NCI-H1417 treated with DMSO at 0.1 percent for 48 hours (cell line): ENCODE results near the gene COLEC11.
"Not testable (repeated sequence)": the region's sequence is repeated elsewhere in the genome, so short reads cannot be mapped to it uniquely, and the experiment has no call there.

Source experiments
- DNase-seq: peaks from one replicate; lab custom pipeline; 2025; lab: John Stamatoyannopoulos, UW

The COLEC11 gene

GRCh38 chr2:3606028-3606369, 11.1 kb downstream of the COLEC11 start:
- DNase-seq = no peak

DNA sequence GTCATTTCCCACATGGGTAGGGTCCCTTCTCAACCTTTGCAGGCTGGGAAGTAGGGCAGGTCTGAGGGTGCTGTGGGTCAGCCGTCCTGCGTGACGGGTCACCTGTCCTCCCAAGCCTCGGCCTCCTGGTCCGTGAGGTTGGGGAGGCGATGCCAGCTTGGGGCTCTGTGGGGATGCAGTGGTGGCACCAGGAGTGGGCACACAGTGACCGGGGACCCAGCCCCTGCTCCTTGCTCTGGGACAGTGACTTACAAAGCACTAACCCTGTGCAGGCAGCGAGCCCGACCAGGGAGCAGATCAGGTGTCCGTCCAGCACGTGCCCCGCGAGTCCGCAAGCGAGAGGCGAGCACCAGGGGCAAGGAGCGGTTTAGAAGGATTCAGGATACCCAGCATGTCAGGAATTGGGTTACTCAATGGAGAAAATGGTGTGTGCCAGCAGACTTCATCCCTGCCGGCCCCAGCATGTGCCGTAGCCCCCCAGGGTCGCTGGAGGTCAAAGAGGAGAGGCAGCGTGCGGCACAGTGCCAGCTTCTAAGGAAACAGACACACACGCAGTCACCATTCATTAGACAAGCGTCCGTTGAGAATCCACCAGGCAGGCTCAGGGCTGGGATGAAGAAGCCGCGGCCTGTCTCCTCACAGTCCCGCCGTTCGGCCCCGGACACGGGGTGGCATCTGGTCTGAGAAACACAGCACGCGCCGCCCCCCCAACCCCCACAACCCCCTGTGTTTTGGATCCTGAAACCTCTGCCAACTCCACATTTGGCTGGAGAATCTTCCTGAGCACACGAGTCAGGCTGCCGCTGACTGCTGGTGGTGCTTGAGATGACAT, 11.7 kb downstream of the COLEC11 start:
- no peak for DNase-seq

- no peak for DNase-seq
These were observed 13.7 kb downstream of the COLEC11 start for GRCh38 chr2:3608373-3609278.

DNA sequence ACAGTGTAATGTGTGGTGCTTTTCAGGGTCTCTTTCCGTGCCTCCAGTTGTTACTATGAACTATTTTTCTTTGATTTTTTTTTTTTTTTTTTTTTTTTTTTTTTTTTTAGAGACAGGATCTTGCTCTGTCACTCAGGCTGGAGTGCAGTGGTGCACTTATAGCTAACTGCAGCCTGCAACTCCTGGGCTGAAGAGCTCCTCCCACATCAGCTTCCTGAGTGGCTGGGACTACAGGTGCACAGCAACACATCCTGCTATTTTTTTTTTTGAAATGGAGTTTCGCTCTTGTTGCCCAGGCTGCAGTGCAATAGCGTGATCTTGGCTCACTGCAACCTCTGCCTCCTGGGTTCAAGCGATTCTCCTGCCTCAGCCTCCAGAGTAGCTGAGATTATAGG, 14.4 kb downstream of the COLEC11 start:
- peak; percentile 2 for DNase-seq

- no peak for DNase-seq
These were observed 15.5 kb downstream of the COLEC11 start for GRCh38 chr2:3610415-3610814.

DNA sequence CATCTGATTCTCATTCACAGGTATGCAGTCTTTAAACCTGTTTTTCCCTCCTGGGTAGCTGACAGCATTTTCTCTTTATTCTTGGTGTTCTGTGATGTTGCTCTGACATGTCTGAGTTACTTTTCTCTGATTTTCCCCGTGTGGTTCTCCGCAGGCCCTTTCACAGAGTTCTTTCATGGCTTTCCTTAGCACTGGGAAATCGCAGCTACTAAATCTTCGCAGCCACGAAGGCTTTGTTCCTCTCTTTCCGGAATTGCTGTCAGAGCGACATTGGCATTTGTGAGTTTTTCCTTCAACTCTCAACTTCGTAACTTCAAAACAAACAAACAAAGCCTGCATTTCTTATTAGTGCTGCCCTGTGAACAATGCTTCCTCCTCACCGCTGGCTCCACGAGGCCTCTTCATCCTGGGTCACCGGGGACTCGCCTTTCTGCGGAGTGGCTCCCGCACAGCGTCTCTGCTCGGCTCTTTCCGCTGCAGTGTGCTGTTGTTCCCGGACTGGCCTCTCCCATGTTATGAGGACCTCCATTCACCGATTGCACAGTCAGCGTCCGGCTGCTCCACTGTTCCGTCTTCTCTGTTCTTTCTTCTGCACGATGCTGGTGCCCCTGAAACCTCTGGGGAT, 16.1 kb downstream of the COLEC11 start:
- DNase-seq = no peak

GRCh38 chr2:3611589-3611988, 16.7 kb downstream of the COLEC11 start:
- no peak for DNase-seq

- DNase-seq = no peak
These were observed 18.0 kb downstream of the COLEC11 start for GRCh38 chr2:3612639-3613523.

DNA sequence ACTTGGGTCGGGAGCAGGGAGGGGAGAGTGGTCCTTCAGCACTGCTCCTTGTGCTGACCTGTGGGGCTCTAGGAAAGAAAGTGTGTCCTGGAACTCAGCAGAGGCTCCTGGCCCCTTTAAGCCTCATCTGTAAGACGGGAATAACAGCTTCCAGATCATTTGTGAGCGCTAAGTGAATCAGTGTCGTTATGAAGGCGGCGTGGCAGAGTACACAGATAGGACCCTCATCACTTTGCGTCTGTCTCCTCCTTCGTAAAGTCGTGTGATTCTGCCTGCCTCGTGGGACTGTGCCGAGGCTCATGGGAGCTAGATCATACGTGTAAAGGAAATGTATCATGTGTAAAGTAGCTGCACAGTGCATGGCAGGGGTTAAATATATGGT, 18.6 kb downstream of the COLEC11 start:
- no peak for DNase-seq

GRCh38 chr2:3614743-3615142, 19.8 kb downstream of the COLEC11 start:
- DNase-seq = not testable (repeated sequence)

- not testable (repeated sequence) for DNase-seq
These were observed 20.8 kb downstream of the COLEC11 start for GRCh38 chr2:3615541-3616200.

DNA sequence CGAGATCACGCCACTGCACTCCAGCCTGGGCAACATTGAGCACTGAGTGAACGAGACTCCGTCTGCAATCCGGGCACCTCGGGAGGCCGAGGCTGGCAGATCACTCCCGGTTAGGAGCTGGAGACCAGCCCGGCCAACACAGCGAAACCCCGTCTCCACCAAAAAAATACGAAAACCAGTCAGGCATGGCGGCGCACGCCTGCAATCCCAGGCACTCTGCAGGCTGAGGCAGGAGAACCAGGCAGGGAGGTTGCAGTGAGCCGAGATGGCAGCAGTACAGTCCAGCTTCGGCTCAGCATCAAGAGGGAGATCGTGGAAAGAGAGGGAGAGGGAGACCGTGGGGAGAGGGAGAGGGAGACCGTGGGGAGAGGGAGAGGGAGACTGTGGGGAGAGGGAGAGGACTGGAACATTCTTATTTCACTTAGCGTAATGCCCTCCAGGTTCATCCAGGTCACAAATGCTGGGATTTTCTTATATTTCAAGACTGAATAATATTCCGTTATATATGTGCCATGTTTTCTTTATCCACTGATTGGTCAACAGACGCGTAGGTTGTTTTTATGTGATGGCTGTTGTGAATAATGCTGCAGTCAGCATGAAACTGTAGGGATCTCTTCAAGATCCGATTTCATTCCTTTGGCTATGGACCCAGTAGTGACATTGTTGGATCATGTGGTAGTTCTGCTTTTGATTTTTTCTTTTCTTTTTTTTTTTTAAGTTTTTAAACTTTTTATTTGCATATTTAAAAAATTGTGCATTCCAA, 21.7 kb downstream of the COLEC11 start:
- not testable (repeated sequence) for DNase-seq

DNA sequence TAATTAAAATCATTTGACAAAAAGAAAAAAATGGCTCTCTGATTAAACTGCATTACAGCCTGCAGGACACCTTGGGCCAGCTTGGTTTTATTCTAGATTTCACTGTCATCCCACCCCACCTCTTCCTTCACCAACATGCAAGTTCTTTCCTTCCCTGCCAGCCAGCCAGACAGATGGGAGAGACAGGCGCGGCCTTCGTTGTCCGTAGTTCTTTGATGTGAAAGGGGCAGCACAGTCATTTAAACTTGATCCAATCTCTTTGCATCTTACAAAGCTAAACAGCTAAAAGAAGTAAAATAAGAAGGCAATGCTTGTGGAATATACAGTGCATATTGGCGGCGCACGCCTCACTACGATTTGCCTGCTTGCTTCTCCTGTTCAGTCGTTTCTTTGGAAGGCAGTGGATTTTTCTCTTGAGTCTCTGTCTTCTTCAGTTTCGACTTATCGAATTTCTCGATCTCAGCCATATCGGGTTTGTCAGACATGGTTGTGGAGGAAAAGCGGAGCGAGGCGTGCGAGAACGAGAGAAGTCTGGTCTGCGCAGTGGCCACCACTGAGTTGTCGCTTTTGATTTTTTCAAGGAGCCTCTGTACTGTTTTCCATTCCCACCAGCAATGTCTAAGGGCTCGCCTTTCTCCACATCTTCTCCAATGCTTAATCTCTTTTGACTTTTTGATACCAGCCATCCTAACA, 22.4 kb downstream of the COLEC11 start:
- DNase-seq = no peak

- DNase-seq = no peak
These were observed 23.5 kb downstream of the COLEC11 start for GRCh38 chr2:3618367-3618766.

DNA sequence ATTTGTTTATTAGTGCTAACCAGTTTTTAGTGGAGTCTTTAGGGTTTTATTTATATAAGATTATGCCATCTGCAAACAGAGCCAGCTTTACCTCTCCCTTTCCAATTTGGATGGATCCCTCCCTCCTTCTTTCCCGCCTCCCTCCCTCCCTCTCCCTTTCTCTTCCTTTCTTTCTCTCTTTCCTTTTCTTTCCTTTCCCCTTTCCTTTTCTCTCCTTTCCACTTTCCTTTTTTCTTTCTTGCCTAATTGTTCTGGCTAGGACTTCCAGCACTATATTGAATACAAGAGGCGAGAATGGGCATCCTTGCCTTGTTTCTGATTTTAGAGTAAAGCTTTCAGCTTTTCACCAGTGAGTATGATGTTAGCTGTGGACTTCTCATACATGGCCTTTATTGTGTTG, 24.1 kb downstream of the COLEC11 start:
- DNase-seq = no peak

DNA sequence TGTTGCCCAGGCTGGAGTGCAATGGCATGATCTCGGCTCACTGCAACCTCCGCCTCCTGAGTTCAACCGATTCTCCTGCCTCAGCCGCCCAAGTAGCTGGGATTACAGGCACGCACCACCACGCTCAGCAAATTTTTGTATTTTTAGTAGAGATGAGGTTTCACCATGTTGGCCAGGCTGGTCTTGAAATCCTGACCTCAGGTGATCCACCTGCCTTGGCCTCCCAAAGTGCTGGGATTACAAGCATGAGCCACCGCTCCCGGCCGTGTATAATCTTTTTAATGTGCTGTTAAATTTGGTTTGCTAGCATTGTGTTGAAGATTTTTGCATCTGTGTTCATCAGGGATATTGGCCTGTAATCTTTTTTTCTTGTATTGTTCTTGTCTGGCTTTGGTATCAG, 24.7 kb downstream of the COLEC11 start:
- DNase-seq = not testable (repeated sequence)

- DNase-seq = no peak
These were observed 25.9 kb downstream of the COLEC11 start for GRCh38 chr2:3620834-3621233.

DNA sequence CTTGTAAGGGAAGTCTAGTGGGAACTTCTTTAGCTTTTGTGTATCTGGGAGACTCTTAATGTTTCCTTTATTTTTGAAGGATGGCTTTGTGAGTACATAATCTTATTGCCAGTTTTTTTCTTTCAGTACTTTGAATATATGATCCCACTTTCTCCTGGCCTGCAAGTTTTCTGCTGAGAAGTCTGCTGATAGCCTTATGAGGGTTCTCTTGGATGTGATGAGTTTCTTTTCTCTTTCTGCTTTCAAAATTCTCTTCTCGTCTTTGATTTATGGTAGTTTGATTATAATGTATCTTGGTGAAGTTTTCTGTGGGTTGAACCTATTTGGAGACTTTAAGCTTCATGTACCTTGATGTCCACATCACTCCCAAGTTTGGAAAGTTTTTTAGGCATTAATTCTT, 28.1 kb downstream of the COLEC11 start:
- no peak for DNase-seq

DNA sequence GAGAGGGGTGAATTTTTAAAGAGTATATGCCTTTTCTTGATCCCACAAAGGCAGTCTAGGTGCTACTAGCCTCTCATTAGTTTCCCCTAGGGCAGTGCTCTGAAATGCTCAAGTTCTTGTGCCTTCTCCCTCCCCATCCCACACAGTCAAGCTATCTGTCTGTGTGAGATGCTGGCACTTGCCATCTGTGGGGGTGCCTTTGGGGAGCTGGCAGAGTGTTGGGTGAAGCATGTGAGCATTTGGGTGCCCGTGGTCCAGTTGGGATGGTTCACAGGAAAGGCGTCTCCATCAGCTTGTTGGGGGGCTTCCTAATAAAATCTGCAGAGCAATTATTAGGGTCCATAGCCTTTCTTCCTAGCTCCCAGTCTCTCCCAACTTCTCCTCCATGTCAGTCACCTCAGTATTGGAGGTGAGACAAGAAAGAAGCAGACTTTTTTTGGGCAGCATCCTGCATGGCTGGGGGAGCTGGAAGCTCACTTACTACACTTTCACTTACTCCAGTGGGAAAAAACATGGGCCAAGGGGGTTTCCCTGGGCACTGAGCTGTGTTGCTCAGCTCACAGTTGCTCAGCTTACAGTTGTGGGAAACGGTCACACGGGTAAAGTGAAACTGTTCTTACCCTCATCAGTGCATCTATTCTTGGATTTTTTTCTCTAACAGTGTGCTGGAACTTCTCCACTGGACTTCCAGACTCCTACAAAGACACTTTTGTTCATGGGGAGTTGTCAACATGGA, 29.3 kb downstream of the COLEC11 start:
- DNase-seq = no peak
